GM20431 (cell line): ENCODE data around the gene SH3PXD2A.

ENCODE experiments used
- in situ Hi-C: fragments of 300-500 bp; cut with MseI, MboI; formaldehyde crosslinking; loops from one replicate; pipeline ENCODE4 v1.15.0; 2020; ENCODE audit warnings: low sequenced_read_pairs; ENCODE audit not compliant: unreplicated experiment

Gene SH3PXD2A

DNA sequence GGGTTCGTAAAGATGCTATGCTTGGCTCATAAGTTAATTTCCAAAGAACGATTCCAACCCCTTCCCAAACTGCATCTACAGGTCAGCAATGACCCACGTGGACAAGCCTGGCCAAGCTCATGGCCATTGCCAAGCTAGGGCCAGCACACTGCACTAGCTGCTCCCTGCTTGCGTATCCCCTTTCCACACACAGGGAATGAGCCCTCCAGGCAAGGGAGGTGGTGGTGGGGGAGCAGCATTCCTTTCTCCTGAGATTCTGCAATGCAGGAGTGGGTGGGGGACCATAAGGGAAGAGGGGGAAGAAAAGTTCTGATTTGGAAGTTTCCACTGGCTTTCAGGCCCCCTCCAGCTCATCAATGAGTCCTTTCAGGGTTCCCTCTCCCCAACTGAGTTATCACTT is 56.0 kb downstream of the SH3PXD2A start:
- in situ Hi-C loops = no loop called here

DNA sequence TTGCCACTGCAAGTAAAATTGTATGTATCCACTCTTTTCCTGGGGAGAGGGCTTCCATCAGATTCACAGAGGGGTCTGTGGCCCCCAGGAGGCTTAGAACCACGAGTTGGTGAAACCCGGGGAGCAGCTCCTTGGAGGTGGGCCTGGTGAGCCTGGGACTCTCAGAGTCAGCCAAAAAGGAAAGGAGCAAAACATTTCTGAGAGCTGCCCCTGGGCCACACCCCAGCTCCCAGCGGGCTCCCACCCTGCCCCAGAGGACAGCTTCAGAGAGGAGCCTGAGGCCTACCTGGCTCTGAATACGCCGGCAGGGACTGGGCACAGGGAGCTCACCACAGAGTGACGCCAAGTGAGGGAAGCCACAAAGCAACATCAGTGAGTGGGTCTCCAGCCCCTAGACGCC is 56.9 kb downstream of the SH3PXD2A start:
- in situ Hi-C loops = no loop called here

DNA sequence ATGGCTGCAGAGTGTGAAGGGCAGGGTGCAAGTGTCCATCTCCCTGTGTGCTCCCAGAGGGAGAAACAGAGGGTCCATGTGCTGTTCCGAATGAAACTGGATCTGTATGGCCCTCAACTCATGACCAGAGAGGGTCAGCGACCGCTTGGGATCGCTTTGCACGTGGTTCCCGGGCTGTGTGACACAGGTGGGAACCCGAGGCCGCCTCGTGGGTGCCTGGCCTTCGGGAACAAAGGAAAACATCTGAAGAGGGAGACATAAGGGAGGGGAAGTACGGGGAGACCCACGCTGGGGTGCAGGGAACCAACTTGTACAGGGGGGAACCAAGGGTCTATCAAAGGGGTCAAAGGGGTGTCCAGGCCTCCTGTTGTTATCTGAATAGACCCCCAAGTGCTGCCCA is 57.5 kb downstream of the SH3PXD2A start:
- in situ Hi-C loops = no loop called here

DNA sequence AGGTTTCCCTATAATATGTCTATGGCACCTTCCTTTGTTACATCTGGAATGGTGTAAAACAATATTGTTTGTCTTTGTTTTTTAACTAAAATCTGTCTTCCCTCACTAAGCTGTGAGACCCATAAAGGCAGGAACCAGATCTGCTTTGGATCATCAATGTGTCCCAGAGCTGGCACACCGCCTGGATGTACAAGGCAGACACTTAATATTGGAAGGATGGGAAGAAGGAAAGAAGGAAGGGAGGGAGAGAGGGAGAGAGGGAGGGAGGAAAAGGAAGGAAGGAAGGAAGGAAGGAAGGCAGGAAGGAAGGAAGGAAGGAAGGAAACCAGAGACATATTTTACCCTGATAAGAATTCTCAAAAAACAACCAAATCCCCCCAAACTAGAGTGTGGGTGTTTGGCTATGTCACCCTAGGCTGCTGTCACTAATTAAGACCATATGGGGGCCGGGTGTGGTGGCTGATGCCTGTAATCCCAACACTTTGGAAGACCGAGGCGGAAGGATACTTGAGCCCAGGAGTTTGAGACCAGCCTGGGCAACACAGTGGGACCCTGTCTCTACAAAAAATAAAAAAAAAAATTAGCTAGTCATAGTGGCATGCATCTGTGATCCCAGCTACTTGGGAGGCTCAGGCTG is 59.6 kb downstream of the SH3PXD2A start:
- in situ Hi-C loops = no loop called here

DNA sequence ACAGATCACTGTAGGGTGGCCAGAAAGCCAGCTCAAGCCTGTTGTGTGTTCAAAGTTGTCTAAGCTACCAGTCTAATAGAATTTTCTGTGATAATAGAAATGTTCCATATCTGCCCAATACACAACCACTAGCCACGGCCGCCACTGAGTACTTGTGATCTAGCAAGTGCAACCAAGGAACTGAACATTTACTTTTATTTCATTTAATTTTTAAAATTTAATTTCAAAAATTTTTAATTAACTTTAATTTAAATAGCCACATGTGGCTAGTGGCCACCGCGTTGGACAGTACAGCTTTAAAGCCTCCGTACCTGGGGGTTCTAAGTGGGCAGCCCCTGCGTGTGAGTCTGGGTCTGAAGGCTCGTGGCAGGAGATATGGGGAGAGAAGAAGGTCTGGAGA is 60.4 kb downstream of the SH3PXD2A start:
- in situ Hi-C loops = no loop called here

DNA sequence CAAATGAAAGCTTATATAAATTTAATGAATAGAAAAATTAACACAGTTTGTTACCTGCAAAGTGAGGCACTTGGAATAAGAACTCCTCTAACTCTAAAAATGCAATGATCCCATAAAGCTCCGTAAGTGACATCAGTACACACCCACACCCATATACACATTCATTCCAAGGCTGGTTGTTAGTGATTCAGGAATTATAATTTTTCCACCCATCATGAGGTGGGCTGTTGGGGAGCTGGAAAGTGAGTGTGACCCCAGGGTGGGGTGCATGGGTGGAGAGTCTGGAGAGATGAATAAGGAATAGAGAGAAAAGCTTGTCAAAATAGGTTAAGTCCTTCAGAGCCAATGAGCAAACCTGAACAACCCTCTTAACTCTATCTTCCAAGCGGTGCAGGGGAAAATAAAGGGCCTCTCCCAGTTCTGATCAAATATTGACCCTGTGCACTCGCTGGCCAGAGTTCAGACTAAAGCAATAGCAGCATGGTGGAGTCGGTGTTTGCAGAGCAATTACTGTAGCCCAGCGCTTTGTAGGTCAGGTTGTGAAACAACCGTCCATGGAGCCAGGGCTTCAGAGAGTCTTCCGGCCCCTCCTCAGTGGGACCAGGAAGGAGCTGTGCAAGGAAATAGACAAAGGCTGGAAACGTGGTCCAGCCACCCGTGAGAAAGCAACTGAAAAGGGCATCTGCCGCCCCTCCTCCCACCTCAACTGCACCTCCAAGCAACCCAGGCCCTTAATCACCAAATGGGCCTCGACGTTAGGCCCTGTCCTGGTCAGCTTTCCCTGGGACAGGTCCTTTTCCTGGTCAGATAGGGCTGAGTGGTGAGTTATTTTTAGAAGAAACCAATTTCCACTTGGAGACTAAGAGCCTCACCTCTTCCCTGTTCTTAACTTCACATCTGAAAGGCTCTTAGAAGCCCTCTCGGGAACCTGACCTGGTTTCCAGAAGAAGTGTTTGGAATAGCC is 61.2 kb downstream of the SH3PXD2A start:
- in situ Hi-C loops = no loop called here

DNA sequence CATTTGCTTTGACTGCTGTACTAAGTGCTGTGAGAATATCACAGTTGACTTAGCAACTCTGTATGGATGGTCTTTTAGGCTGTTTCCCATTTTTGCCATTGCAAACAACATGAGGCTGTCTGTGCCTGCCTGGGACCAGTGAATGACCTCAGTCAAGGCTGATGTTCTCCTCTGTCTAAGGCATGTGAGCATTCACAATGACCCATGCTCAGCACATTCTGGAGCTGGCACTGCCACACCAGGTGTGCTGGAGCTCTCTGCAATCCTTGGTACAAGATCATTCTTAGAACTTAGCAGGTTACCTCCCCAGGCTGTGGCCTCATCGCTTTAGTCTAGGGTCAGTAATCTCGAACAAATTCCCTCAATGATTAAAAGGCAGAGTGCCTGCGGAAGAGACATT is 61.9 kb downstream of the SH3PXD2A start:
- in situ Hi-C loops = no loop called here

DNA sequence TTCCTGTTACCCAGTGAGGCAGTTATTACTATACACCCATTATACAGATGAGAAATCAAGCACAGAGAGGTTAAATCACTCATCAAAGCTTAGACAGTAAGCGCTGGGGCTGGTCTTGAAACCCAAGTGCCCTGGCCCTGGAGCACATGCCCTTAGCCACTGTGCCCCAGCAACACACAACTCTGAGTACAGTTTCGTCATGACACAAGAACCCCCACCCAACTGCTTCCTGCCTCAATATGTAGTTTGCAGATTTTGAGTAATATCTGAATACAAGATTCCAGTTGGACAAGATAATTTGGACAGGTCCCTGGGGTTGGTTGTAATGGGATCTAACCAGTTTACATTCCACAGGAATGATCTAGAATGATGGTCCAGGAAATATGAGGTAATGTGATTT is 62.8 kb downstream of the SH3PXD2A start:
- in situ Hi-C loops = no loop called here

DNA sequence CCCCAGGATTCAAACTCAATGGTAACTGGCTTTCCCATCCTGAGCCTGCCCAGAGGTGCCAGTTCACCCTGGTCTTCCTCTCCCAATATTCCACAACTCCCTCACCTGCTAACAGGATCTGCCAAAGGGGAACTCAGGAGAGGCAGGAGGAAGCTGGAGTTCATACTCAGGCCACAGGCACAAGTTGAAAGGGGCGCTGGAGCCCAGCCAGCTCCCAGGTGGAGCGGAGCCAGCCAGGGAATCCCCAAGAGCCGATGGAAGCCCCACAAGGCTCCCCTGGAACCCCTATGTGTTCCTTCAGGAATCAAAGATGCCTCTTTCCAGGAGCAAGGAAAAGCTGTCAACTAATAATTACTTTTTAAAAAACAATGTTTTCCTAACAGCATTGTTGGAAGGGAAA is 63.5 kb downstream of the SH3PXD2A start:
- in situ Hi-C loops = no loop called here

DNA sequence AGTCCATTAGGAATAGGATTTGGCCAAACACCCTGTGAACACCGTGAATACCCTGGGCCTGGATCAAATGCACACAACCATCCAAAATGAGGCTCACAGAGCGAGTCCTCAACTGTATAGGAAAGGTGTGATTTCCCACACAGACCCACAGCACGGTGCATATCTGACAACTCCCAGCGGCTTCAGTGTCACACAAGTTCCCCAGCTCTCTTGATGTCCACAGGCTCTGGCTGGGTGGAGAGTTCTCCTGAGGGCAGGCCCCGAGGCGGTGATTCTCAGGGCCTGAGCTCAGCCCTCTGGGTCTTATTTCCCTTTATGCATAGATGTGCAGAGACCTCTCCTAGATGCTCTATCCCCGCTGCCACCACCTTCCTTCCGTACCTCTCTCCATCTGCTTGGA is 64.1 kb downstream of the SH3PXD2A start:
- in situ Hi-C loops = no loop called here

DNA sequence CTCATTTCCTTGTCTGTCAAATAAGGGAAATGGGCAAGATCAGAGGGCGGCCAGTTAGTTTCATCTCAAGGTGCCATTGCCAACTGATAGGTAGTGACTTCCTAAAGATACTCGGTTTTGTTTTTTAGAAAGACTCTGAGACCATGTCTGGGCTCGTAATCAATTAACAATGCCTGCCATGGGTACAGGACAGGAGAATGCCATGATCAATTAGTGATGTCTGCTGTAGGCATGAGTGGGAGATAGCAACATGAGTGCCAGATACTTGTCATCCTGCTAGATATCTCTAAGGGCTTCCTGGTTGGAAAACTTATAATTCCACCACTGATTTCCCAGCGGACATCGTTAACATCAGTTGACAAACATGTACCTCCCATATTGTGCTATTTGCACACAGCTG is 64.8 kb downstream of the SH3PXD2A start:
- in situ Hi-C loops = no loop called here

DNA sequence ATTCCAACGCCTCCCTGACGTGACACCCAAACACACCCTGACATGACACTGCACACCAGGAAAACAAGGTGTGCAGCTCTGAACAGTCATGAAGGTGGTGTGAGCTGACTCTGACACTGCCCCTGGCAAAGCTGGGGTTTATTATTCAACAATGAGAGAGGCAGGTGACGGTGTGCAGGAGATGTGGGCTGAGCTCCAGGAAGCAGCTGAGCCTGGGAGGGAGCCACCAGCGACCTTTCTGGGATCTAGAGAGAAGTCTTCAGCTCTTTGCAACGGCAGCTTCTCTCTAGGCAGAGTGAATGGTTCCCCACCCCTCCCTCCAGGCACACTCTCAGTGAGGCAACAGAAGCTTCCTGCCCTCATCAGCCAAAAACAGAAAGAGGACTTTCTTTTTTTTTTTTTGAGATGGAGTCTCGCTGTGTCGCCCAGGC is 65.6 kb downstream of the SH3PXD2A start:
- in situ Hi-C loops = no loop called here

DNA sequence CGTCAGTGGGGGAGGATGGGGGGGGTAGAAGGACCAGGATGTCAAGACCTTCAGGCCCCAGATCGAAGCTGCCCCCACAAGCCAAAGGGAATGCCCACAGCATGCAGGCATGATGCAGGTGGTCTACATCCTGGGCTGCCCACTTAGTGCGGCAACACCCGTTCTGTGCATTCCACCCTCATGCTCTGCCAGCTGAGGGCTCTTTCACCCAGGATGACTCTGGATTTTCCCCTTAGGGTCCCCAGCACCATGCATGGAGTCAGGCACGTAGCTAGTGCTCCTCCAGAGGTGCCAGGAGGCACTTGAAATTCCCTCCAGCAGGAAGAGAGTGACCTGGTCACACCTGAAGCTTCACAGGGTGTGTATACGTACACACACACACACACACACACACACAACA is 66.2 kb downstream of the SH3PXD2A start:
- in situ Hi-C loops = no loop called here

DNA sequence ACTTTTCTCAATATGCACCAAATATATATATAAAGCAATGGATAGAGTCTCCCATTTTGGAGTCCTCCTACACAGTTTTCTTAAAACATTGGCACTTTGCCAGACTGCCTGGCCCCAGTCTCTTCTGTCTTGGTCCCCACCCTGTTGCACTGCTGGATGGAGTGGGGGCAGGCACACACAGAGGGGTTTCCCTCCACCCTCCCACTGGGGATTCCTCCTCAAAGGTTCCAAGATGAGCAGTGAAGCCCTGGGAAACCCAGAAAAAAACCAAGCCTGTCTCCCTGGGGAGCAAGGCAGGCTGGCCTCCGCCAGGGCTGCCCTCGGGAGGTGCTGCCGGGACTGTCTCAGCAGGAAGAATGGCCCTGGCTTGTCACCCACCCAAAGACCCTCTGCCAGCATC is 68.0 kb downstream of the SH3PXD2A start:
- in situ Hi-C loops = no loop called here

DNA sequence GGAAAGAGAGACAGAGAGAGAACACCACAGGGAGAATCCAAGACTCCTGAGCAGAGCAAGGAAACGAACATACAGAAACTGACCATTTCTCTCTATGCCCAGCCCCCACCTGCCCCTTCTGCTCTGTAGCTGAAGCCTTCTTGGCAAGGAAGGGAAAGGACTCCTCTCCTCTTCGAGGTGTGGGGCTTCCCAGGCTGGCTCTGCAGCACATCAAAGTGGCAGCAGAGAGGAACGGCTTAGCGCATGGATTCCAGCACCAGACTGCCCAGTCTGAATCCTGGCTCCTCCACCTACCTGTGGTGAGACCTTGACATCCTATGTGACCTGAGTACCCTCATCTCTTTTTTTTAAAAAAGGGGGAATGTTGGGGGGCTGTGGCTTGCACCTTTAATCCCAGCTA is 69.4 kb downstream of the SH3PXD2A start:
- in situ Hi-C loops = no loop called here

DNA sequence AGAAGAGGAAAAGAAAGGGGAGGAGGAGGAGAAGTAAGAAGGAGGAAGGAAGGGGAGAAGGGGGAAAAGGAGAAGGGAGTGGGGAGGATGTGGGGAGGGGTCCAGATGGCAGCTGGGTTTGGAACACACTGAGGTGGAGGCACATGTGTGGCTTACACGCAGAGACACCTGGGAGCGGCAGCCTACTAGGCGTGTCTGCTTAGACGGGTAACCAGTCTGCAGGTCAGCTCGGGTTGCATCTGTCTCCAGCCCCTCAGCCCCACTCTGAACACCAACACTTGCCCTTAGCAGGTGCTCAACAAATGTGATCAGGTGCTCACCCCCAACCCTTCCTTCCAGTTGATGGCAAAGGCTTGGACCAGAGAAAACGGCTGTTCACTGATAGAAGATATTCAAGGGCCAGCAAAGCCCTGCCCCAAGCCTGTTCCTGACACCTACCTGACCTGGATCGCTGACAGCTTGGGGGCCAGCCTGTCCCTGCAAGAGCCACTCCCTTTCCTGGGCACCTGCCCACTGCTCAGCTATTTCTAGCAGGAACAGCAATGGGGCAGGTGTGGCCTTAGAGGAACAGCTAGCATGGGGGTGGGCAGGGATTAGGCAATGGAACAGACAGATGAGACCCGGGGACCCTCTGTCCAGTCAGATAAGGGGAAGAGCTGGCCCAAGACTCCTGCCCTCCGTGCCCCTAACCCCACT is 70.5 kb downstream of the SH3PXD2A start:
- in situ Hi-C loops = no loop called here

DNA sequence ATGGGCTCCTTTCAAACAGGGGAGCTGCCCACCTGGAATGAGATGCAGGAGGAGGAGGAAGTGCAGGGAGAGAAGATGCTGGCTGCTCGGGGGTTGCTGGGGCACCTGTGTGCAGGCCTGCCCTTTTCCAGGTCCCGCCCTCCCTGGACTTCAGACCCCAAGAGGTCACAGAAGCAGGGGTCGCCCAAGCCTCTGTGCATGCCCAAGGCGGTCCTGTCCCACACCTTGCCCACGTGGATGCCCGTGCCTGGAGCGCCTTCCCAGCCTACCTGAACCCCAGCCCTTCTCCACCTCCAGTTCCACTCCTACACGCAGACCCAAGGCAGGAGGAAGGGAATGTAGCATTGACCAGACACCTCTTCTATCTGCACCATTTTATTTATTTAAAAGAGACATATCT is 71.3 kb downstream of the SH3PXD2A start:
- in situ Hi-C loops = no loop called here

DNA sequence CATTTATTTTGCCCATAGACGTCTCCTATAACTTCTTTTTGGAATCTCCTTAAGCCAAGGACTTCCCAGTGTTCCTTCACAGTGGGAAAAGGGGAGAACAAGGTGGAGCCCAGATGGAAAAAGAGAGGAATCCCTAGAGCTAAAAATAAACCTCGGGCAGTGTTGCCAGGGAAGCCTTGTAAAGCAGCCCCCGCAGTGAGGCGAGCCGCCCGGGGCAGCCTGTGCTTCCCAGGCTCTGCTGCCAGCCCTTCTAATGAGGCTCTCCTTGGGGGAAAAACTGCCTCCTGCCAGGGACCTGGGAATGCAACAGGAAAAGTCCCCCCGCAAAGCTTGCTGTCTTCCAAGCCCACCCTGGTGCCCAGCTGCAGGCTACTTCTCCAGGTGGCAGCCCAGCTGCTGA is 71.7 kb downstream of the SH3PXD2A start:
- in situ Hi-C loops = no loop called here

DNA sequence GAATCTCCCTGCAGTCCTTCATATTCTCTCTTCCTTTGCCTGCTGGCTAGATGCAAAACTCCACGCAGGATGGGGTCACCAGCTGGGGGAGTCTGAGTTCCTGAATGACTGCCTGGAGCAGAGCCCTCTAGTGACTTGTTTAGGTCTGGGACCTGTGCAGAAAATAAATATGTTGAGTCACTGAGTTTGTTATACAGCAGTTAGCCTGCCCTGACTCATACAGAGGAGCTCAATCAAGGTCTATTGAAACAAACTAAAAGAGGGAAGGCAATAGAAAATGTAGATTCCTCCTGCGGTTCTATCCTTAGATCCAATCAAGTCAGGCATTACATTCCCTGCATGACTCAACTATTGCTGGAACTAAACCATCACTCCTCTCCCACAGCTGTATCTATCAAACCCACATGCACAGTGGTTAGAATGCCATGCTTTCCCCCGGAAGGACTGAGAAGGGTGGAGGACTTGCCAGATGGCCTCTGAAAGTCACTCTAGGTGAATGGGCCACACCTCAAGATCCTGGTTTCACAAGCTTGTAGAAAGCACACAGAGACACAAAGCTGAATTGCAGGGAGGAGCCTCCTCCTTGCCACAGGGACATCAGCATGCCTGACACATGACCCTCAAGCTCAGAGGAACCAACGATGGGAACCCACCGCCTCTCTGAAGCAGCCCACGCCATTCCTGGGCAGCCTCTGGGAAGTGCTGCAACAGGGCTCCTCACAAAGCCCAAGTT is 73.9 kb downstream of the SH3PXD2A start:
- in situ Hi-C loops = no loop called here
